ENCODE results near the gene ZNF276.

Gene ZNF276

GRCh38 chr16:89786474-89787364 lies 65.4 kb downstream of the ZNF276 start:
- no peak for DNase-seq

- no peak for DNase-seq
Measured at GRCh38 chr16:89787365-89787805, 66.0 kb downstream of the ZNF276 start.

All from NCI-H748 treated with DMSO at 0.1 percent for 48 hours (cell line).